ENCODE results near the gene STYXL2. TPM values are rescaled to one million over a fixed set of nuclear protein-coding genes. Genes with fewer than 3 reads are reported as not detected.

The STYXL2 gene
- total and polyA plus RNA-seq, 2 of the 8 experiments (the other 6 are each of a cell fraction or from before 2014, with no cell fraction given), result 0.09 to 0.22 TPM

DNA sequence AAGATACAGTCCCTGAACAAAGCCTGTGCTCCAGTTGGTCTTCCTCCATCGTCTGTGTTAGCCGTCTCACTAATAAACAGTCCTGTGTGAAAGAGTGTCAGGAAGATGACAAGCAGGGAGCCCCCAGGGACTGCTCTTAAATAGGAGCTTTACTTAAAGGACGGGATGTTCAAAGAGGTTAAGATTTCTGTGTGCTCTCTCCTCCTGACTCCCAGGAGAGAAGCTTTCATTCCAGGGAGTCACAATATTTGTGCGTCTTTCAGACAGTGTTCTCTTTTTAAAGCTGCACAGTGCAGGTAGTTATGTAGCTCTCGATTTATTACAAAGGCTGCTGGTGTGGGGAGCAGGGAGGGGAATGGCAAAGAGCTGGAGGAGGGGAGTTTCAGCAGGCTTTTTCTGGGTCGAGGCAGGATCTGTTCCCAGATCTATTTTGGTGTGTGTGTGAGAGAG lies 43.5 kb downstream of the STYXL2 start (continued):
- TF ChIP-seq CHD1 (IDR thresholded peaks at IDR 0.05; ENCODE audit: low read depth, low read length) (no peak), TEAD4 (IDR thresholded peaks at IDR 0.05; ENCODE audit: low read depth, low read length) (no peak)
- TF ChIP-seq, protein P1, sequence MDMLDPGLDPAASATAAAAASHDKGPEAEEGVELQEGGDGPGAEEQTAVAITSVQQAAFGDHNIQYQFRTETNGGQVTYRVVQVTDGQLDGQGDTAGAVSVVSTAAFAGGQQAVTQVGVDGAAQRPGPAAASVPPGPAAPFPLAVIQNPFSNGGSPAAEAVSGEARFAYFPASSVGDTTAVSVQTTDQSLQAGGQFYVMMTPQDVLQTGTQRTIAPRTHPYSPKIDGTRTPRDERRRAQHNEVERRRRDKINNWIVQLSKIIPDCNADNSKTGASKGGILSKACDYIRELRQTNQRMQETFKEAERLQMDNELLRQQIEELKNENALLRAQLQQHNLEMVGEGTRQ (IDR thresholded peaks at IDR 0.05; ENCODE audit: low read length), result no peak
